AG04449 (cell line): ENCODE results near the gene STRIP2.

Experiments used
- CTCF ChIA-PET: fragments of 350-600 bp; formaldehyde crosslinking; extraction: SDS; loops from one replicate; lab custom pipeline; 2021; ENCODE audit warnings: antibody characterized with exemption; lab: Yijun Ruan, JAX
- POLR2A ChIA-PET: fragments of 400-600, 350-600 bp; formaldehyde crosslinking; extraction: SDS; loops from one replicate; lab custom pipeline; 2020; ENCODE audit warnings: antibody characterized with exemption, inconsistent platforms; lab: Yijun Ruan, JAX
- DNase-seq: peaks from one replicate; pipeline ENCODE4 v3.0.0-alpha.2; 2010; ENCODE audit warnings: low read depth, low spot score
- H3K4me3 ChIP-seq: 2 replicates; pipeline ENCODE4 v1.5.1; 2011; ENCODE audit warnings: low read depth, mild to moderate bottlenecking, control low read depth, low read length
- TF ChIP-seq, protein P1 (sequence below): IDR thresholded peaks from one replicate; pipeline ENCODE4 v1.5.1; 2011; ENCODE audit warnings: mild to moderate bottlenecking, moderate library complexity, low read length, control low read depth, inconsistent platforms; ENCODE audit not compliant: insufficient read depth; ENCODE audit errors: missing control alignments

The STRIP2 gene

DNA sequence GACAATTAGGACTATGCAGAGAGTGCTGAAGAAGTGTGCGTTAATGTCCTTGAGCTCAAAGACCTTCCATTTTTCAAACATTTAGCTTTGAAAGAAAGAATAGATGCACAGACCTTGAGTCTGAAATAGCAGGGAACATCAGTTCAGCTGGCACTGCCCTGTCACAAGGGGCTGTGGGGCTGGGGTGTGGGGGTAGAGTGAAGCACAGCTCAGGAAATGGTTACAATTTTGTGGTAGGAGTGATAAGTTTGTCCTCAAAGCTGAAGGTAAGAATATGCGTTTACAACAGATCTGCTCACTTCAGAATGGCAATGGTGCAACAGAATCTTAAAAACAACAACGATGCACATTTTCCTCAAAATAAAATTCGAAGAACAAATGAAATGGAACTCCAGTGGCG is 101.7 kb downstream of the STRIP2 start:
- DNase-seq: no peak
- TF ChIP-seq, protein P1, sequence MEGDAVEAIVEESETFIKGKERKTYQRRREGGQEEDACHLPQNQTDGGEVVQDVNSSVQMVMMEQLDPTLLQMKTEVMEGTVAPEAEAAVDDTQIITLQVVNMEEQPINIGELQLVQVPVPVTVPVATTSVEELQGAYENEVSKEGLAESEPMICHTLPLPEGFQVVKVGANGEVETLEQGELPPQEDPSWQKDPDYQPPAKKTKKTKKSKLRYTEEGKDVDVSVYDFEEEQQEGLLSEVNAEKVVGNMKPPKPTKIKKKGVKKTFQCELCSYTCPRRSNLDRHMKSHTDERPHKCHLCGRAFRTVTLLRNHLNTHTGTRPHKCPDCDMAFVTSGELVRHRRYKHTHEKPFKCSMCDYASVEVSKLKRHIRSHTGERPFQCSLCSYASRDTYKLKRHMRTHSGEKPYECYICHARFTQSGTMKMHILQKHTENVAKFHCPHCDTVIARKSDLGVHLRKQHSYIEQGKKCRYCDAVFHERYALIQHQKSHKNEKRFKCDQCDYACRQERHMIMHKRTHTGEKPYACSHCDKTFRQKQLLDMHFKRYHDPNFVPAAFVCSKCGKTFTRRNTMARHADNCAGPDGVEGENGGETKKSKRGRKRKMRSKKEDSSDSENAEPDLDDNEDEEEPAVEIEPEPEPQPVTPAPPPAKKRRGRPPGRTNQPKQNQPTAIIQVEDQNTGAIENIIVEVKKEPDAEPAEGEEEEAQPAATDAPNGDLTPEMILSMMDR: no peak
- no peak overlapping the region for H3K4me3 ChIP-seq
- ChIA-PET CTCF (no interaction called here), POLR2A (no interaction called here)

DNA sequence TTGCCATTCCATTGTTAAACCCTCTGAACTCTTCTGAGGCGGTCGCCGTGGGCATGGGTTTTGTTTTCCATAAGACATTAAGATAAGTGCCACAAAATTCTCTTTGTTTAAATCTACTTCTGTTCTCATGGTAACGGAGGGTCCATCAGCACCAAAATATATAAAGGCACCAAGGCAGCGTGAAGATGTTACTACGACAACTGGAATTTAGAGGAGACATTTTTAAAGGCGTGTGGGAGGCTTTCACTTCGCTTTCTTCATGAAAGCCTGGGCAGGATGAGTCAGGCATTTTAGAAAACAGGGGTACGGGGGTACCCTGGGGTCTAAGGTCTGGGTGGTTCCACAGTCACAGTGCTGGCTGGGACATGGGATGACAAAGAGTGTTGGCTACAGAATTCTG is 102.1 kb downstream of the STRIP2 start:
- ChIA-PET CTCF (no interaction called here), POLR2A (no interaction called here)
- no peak for DNase-seq
- H3K4me3 ChIP-seq: no peak overlapping the region
- TF ChIP-seq, protein P1: no peak
